Measurements from ENCODE around the gene ZC2HC1B. TPM values are rescaled to one million over a fixed set of nuclear protein-coding genes. Genes with fewer than 3 reads are reported as not detected.

ZC2HC1B gene
- total RNA-seq, 2 experiments from 2014 or later, result not detected

GRCh38 chr6:143984666-143985065 is 120.4 kb downstream of the ZC2HC1B start:
- H3K27ac Mint-ChIP-seq, result no peak overlapping the region
- H3K4me1 Mint-ChIP-seq (ENCODE audit: low read depth), result no peaks in the 10 kb centered on the region
- DNase-seq, result no peak
- no peaks in the 10 kb centered on the region for H3K36me3 Mint-ChIP-seq (ENCODE audit: low read depth)
- ChIA-PET CTCF (no interaction called here), POLR2A (no interaction called here)
- H3K4me3 Mint-ChIP-seq, result no peak overlapping the region
- H3K27me3 Mint-ChIP-seq (ENCODE audit: low read depth), result no peaks in the 10 kb centered on the region
- H3K9me3 Mint-ChIP-seq (ENCODE audit: insufficient read depth), result no peaks in the 10 kb centered on the region
- no peak for ATAC-seq

DNA sequence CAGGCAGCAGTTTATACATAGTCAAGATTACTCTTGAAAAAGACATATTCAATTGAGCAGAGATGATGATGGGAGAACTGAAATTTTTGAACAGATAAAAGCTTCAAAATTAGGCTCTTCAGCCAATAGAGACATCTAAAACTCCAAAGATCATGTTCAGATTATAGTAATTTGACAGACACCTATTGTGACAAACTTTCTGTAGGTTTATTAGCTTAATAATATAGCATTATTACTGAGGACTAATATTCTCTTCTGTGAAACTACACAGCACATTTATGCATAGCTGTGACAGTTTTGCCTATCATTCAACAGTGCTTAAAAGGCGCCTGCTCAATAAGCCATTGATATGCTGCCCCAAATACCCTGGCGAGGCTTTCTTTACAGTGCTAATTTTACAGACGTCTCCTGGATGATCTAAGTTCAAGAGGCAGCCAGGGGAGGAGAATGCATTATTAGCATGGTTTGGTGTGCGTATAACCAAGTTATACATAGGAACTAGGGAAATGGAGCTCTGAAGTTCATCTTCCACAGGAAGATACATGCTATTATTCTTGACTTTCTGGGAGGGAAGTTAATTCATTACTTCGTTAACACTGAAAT is 122.3 kb downstream of the ZC2HC1B start:
- Mint-ChIP-seq H3K36me3 (ENCODE audit: low read depth) (no peaks in the 10 kb centered on the region), H3K9me3 (ENCODE audit: insufficient read depth) (no peaks in the 10 kb centered on the region), H3K27me3 (ENCODE audit: low read depth) (no peaks in the 10 kb centered on the region), H3K27ac (no peak overlapping the region), H3K4me1 (ENCODE audit: low read depth) (no peaks in the 10 kb centered on the region), H3K4me3 (no peak overlapping the region)
- ChIA-PET CTCF (interaction anchor here (0.6 to 0.8 kb wide), 2 partner anchors 47 to 398 kb away, joined by 3 read pairs; no protein-coding TSS in a partner anchor), POLR2A (no interaction called here)
- ATAC-seq (no peak), DNase-seq (no peak)

Other genes with a start within 250 kb of the ZC2HC1B start
- gene PHACTR2, start 186.5 kb upstream of the ZC2HC1B start, total RNA-seq, result 10 to 100 TPM; 22.4 to 23.1 TPM
- 10 to 100 TPM; 25.5 to 26.8 TPM for gene LTV1, start 21.1 kb upstream of the ZC2HC1B start, total RNA-seq
- gene PLAGL1, start 143.8 kb downstream of the ZC2HC1B start, total RNA-seq, result 1 to 10 TPM; 7.4 to 7.7 TPM
- gene SF3B5, start 231.1 kb downstream of the ZC2HC1B start, total RNA-seq, result 100 to 1,000 TPM; 167 to 168 TPM